Transverse colon (tissue), 4 donors: ENCODE data around the gene NTMT1. TPM values are rescaled to one million over a fixed set of nuclear protein-coding genes. Genes with fewer than 3 reads are reported as not detected.

Experiments used
- DNase-seq: peaks from one replicate; pipeline ENCODE4 v3.0.0-alpha.2; 2019
- H3K27ac ChIP-seq, 4 donors: fragments of 200-600 bp; sonication (generic); 2 replicates each; pipeline ENCODE4 v1.5.1; 2016 to 2018; ENCODE audit warnings: inconsistent platforms in 4 of 4
- H3K27me3 ChIP-seq: fragments of 200-600 bp; sonication (generic); 2 replicates; pipeline ENCODE4 v1.5.1; 2017; ENCODE audit warnings: inconsistent platforms
- H3K36me3 ChIP-seq, 4 donors: fragments of 200-600 bp; sonication (generic); 2 replicates each; pipeline ENCODE4 v1.5.1; 2017 to 2019; ENCODE audit warnings: inconsistent platforms in 4 of 4
- H3K4me1 ChIP-seq, 4 donors: fragments of 200-600 bp; sonication (generic); 2 replicates each; pipeline ENCODE4 v1.5.1; 2017 to 2020; ENCODE audit warnings: inconsistent platforms in 4 of 4
- H3K4me3 ChIP-seq, 4 donors: fragments of 200-600 bp; sonication (generic); 1 replicate in 1 of 4; 2 replicates in 3 of 4; pipeline versions ENCODE4 v1.5.1 to v1.6.1; 2017 to 2019; ENCODE audit warnings: inconsistent platforms in 4 of 4
- H3K9me3 ChIP-seq, 2 donors: fragments of 200-600 bp; sonication (generic); 2 replicates each; pipeline ENCODE4 v1.5.1; 2017 to 2019; ENCODE audit warnings: inconsistent platforms in 2 of 2
- CTCF ChIP-seq, 5 experiments: fragments of 200-600 bp in 3 of 5; fragments of 450-650 bp in 2 of 5; sonication (generic) in 3 of 5; IDR thresholded peaks; 1 replicate in 2 of 5; 2 replicates in 3 of 5; pipeline ENCODE4 v1.5.1; 2016 to 2017; ENCODE audit warnings: antibody characterized with exemption in 5 of 5, inconsistent platforms in 3 of 5, mild to moderate bottlenecking in 2 of 5, moderate library complexity in 1 of 5
- EP300 ChIP-seq: sonication (generic); formaldehyde crosslinking; IDR thresholded peaks from one replicate; pipeline ENCODE4 v1.6.1; 2017; ENCODE audit warnings: antibody characterized with exemption, low read depth
- POLR2A ChIP-seq: fragments of 450-650 bp; IDR thresholded peaks from one replicate; pipeline ENCODE4 v1.6.1; 2016; ENCODE audit warnings: antibody characterized with exemption, mild to moderate bottlenecking, moderate library complexity
- POLR2AphosphoS5 ChIP-seq, 3 donors: sonication (generic); formaldehyde crosslinking; IDR thresholded peaks; one replicate each; pipeline ENCODE4 v1.6.1; 2016; ENCODE audit warnings: antibody characterized with exemption in 3 of 3
- whole genome bisulfite sequencing, 2 donors: methylation state at CpG; one replicate each; pipeline ENCODE4 v1.1.5; 2018; ENCODE audit warnings: low coverage in 1 of 2; 5-methylcytosine and 5-hydroxymethylcytosine counted together
- in situ Hi-C, 4 donors: fragments of 200-750 bp; cut with MboI; loops; one replicate each; pipeline versions ENCODE4 v1.15.0 to v1.15.1; 2017; ENCODE audit warnings: low sequenced_read_pairs in 3 of 4, low pct_ligation_motif_present in 1 of 4, low pct_unique_long_range_greater_than_20kb in 1 of 4
- intact Hi-C: fragments of 100-400 bp; cut with DNase I; formaldehyde crosslinking; loops from one replicate; pipeline ENCODE4 v1.15.1; 2023; ENCODE audit warnings: low total_unique reads
- total RNA-seq, 4 donors: library from RNA; depleted of rRNA; stranded (reverse); fragments of >200 nt; gene quantifications; one replicate each; pipeline ENCODE4 v1.1.0, GENCODE V29; 2016

NTMT1 gene
- total RNA-seq, 4 donors from 2014 or later = 11.3 to 19.1 (median 14.3) TPM

GRCh38 chr9:129643706-129644105, 17.7 kb downstream of the NTMT1 start:
- intact Hi-C loops (loop anchor here (10.0 kb wide), 1 partner anchor 151 kb away; no protein-coding TSS in a partner anchor), in situ Hi-C loops (loop anchor here in 2 of 4 donors (10.0 kb wide), 1 partner anchor 141 kb away; no protein-coding TSS in a partner anchor)

DNA sequence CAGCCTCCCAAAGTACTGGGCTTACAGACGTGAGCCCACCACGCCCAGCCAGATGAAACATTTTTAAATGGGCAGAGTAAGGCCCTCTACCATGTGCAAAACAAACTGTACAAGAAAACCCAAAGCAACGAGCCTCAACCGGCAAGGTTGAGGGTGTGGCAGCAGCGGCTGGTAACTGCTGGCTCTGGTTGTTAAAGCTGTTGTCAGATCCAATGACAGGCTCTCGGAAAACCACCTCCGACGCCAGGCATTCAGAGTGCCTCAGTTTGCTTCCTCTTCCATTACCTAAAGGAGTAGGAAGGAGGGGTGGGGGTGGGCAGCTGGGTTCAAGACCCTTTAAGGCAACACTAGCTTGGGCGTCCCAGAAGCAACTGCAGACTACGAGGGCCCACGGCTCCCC, 18.4 kb downstream of the NTMT1 start:
- Histone ChIP-seq H3K27ac (no peak overlapping the region), H3K36me3 (no peaks in the 10 kb centered on the region), H3K27me3 (no peaks in the 10 kb centered on the region), H3K4me1 (peaks cover 12 to 23% (median 17%) of the 10 kb centered on the region in 4 donors), H3K9me3 (no peaks in the 10 kb centered on the region), H3K4me3 (no peak overlapping the region)
- intact Hi-C loops = loop anchor here (10.0 kb wide), 1 partner anchor 150 kb away; no protein-coding TSS in a partner anchor
- in situ Hi-C loops = loop anchor here in 2 of 4 donors (10.0 kb wide), 1 partner anchor 140 kb away; no protein-coding TSS in a partner anchor
- no peak for DNase-seq
- TF ChIP-seq CTCF (IDR thresholded peaks at IDR 0.05) (no peak), POLR2AphosphoS5 (IDR thresholded peaks at IDR 0.05) (no peak), EP300 (no peak), POLR2A (no peak)
- 51% methylated on average over 11 of the region's 11 CpGs; no CpG with 5 or more reads in 1 of the 2 donors for WGBS, 2 donors

More at GRCh38 chr9:129643706-129644105, 17.7 kb downstream of the NTMT1 start:
- Histone ChIP-seq H3K27ac (no peak overlapping the region), H3K9me3 (no peaks in the 10 kb centered on the region), H3K27me3 (no peaks in the 10 kb centered on the region), H3K4me1 (peaks cover 12 to 23% (median 17%) of the 10 kb centered on the region in 4 donors), H3K36me3 (no peaks in the 10 kb centered on the region), H3K4me3 (no peak overlapping the region)
- 79 to 85% methylated on average over 5 to 10 of the region's 10 CpGs for WGBS, 2 donors
- DNase-seq = no peak
- TF ChIP-seq POLR2AphosphoS5 (IDR thresholded peaks at IDR 0.05) (no peak), CTCF (IDR thresholded peaks at IDR 0.05) (no peak), POLR2A (no peak), EP300 (no peak)

GRCh38 chr9:129644902-129645301, 18.9 kb downstream of the NTMT1 start:
- 88% methylated on average over 17 of the region's 17 CpGs; no CpG with 5 or more reads in 1 of the 2 donors for WGBS, 2 donors
- in situ Hi-C loops = loop anchor here in 3 of 4 donors (5.0 to 10.0 kb wide), 2 partner anchors 137 to 140 kb away; no protein-coding TSS in a partner anchor

More at GRCh38 chr9:129644902-129645301, 18.9 kb downstream of the NTMT1 start:
- H3K27ac ChIP-seq = no peak overlapping the region
- H3K9me3 ChIP-seq = no peaks in the 10 kb centered on the region
- peaks cover 12 to 20% (median 17%) of the 10 kb centered on the region in 4 donors for H3K4me1 ChIP-seq
- intact Hi-C loops = loop anchor here (10.0 kb wide), 1 partner anchor 150 kb away; no protein-coding TSS in a partner anchor
- TF ChIP-seq POLR2A = no peak
- TF ChIP-seq POLR2AphosphoS5 (IDR thresholded peaks at IDR 0.05) = no peak
- no peak for TF ChIP-seq CTCF (IDR thresholded peaks at IDR 0.05)
- TF ChIP-seq EP300 = no peak
- DNase-seq = no peak
- no peak overlapping the region for H3K4me3 ChIP-seq
- H3K36me3 ChIP-seq = no peaks in the 10 kb centered on the region
- no peaks in the 10 kb centered on the region for H3K27me3 ChIP-seq
